Activated T-cell treated with anti-CD3 and anti-CD28 coated beads, Interleukin-2, amount 50 U/mL, for 1 hour (primary cell): Measurements from ENCODE around the gene USF2.
A peak's percentile ranks its signal among the peaks of the same experiment; 100 is the strongest.

ENCODE experiments used
- DNase-seq: peaks from one replicate; pipeline ENCODE4 v3.0.0-alpha.2; 2020

USF2 gene

DNA sequence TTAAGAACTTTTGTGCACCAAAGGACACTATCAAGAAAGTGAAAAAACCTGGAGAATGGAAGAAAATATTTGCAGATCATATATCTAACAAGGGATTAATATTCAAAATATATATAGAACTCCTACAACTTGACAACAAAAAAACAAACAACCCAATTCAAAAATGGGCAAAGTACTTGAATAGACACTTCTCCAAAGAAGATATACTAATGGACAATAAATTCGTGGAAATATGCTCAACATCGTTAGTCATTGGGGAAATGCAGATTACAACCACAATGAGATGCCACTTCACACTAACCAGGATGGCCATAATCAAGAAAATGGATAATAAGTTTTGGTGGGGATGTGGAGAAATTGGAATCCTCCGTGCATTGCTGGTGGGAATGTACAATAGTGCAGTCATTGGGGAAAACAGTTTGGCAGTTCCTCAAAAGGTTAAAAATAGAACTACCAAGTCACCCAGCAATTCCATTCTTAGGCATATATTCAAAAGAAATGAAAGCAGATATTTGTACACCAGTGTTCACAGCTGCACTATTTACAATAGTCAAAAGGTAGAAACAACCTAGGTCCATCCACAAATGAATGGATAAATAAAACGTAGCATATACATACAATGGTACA is 22.2 kb upstream of the USF2 start:
- no peak for DNase-seq

DNA sequence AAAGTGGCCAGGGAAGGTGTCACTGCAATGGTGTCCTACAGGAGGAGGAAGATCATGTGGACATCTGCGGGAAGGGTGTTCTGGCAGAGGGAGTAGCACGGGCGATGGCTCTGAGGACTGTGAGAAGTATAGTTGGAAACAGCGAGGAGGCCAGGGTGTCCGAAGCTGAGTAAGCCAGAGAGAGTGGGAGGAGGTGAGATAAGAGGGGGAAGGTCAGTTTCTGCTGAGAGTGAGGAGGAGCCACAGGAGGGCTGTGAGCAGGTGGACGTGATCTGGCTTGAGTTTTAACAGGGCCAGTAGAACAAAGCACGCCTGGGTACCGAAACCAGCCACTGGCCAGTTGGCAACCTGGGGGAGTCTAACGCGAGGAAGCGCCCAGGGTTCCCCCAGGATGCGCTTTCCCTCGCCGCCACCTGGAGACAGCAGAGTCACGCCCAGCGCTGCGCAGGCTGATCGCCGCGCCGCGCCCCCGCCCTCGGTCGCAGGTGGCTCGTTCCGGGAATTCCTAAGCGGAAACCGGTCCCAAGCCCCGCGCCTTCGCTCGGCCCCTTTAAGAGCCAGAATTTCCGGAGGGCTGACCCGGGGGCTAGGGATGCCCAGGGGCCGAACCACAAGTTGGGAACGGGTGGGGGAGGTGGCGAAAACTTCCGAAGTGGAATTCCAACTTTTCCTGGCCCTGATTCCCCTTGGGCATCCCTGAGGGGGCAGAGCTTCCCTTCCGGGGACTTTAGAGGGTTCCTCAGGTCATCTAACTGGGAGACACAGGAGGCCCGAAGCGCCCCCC is 21.0 kb upstream of the USF2 start:
- DNase-seq, result peak; percentile 74

DNA sequence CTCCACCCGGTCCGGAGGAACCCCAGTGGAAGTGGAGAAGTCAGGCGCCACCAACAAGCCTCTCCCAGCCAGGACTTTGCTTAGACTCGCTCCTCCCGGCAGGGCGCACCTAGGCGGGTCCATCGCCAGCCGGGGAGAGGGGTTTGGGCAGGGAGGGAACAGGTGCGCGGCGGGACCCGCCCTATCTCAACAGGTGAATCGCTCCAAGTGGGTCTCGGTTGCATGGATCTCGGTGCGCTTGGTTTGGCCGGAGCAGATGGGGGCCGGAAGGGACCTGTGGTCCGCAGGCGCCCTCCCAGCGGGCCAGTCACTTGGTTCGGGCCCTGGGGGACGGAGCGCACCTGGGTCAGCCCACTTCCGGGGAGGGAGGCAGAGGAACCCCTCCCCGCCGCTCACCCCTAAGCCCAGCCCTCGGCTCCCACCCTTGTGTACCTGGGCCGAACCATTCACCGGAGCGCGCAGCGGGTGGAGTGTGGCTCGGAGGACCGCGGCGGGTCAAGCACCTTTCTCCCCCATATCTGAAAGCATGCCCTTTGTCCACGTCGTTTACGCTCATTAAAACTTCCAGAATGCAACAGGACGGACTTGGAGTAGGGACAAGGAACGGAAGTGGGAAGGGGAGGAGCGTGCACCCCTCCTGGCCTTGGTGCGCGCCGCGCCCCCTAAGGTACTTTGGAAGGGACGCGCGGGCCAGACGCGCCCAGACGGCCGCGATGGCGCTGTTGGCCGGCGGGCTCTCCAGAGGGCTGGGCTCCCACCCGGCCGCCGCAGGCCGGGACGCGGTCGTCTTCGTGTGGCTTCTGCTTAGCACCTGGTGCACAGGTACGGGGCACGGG is 20.2 kb upstream of the USF2 start, which contains the start of gene LSR:
TSS of gene LSR (plus strand) at position 693 of the 836 bp plus-strand sequence. CDS start at position 714, 21 bp downstream.
- DNase-seq, result peak; percentile 81

DNA sequence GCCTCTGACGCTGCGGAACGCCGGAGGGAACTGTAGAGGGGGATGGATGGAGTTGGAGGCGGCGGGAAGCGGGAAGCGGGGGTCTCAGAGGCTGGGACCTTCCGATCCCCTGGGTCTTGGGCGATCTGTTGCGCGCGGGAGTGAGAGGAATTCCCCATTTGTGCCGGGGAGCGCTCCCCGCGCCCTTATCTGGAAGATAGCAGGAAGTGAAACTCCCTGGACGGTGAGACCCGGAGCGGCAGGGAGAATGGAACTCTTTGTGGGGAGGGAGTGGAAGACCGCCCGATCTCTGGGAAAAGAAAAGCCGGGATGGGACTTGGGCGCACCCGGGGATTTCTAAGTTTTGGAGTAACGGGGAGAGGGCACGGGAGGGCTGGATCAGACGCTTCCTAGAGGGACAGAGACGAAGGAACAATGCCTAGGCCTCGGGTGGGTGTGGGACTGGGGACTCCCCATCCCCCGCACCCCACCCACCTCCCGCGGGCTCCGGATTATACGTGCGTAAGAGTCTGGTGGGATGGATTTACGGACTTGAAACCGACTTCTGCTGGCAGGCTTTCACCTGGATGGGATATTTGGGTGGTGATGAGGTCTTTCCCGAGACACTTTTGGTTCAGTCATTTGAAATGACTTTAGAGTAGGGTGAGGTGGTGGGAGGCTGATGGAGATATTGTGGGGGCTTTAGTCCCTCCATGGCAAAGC is 19.5 kb upstream of the USF2 start:
- peak; percentile 25 for DNase-seq

DNA sequence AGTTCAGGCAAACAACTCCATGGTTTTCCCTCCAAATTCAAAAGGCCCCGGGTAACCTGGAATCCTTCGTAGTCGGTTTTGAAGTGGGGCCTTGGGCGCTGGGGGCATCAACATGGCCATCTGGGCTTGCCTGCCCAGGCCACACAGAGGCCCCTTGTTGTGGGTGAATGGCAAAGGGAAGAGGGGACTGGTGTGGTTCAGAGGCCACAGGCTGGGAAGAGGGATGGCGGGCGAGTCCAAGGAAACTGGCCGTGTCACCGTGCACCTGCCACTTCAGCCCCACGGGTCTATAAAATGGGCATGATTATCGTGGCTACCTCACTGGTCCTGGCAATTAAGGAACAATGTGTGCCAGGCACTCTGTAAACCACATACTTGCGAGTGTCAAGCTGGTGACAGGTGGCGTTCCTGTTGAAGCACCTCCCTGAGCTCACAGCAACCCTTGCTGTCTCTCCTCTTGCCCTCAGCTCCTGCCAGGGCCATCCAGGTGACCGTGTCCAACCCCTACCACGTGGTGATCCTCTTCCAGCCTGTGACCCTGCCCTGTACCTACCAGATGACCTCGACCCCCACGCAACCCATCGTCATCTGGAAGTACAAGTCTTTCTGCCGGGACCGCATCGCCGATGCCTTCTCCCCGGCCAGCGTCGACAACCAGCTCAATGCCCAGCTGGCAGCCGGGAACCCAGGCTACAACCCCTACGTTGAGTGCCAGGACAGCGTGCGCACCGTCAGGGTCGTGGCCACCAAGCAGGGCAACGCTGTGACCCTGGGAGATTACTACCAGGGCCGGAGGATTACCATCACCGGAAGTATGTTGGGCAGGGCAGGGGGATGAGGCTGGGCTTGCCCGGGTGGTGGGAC is 18.7 kb upstream of the USF2 start:
- DNase-seq, result peak; percentile 19

DNA sequence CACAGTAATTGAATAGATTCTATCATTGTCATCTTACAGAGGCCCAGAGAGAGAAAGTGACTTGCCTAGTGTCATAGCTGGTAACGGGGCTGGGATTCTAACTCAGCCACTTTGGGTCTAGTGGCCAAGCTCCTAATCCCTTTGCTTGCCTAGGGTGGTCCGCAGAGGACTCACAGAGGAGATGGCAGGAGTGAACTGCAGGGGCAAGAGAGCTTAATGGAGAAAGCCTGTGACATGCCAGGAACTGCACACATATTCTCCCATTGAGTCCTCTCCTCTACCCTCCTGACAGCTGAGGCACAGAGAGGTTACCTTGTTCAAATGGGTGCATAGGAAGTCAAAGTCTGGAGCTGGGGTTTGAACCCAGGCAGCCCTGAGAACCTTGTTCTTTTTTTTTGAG is 17.3 kb upstream of the USF2 start:
- peak; percentile 16 for DNase-seq

DNA sequence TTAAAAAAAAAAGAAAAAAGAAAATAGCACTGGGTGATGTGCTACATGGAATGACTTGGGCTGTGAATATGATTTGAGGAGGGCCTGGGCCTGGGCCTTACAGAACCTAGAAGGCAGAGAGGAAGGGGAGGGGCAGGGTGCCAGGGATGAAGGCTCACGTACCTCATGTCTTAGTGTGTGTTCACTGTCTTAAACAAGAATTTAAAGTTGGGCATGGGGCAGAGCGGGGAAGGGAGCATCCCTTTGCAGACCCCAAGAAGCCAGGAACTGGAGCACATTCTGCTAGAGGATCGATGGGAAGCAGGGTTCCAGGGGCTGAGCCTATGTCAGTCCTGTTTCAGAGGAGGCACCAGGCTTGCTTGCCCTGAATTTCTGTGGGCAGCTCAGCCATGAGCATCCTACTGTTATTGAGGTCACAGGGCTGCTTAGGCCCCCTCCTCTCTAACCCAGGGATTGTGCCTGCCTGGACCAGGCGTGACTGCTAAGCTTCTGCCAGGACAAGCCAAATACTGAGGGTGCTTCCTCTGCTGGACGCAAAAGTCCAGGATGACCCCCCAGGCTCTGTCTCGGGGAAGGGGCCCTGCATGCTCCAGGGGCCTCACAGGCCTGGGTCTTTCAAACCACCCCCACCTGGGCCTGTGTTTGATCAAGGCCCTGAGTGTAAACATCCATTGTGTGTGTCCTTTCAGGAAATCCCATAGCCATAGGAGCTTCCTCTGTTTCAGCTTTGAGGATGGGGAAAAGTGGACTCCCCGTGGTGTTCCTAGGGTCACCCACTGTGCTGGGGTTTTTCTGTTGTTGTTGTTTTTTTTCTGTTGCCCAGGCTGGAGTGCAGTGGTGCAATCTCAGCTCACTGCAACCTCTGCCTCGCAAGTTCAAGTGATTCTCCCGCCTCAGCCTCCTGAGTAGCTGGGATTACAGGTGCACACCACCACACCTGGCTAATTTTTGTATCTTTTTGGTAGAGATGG is 15.2 kb upstream of the USF2 start:
- DNase-seq, result peak; percentile 8

DNA sequence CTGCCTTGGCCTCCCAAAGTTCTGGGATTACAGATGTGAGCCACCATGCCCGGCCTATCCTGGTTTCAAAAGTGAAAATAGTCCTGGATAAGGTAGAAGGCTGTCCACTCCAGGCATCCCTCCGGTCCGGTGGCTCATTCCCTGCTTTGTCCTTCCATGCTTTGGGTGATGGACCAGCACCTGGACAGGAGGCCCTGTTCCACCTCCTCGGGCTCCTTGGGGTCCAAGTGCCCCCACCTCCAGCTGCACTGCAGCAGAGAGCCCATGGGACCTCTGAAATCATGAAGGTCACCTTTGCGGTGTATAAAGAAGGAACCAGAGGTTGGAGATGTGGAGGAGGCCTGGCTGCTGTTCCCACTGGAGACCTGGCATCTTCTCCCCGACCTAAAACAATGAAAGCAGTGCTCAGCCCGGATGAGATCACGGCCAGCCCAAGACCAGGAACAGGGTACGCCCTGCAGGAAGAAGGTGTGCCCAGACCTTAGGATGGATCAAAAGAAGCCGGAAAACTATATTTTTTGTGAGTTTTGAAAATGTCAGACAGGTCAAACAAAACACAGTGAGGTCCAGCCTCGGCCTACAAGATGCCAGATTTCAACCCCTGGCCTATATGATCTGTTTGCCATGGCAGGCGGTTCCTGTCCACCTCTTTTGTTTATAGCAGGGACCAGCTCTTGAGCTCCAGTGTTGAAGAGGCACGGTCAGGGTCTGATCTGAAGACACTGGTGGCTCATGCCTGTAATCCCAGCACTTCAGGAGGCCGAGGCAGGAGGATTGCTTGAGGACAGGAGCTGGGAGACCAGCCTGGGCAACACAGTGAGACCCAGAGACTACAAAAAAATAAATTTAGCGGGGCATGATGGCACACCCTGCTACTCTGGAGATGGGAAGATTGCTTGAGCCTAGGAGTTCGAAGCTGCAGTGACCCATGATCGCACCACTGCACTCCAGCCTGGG is 14.1 kb upstream of the USF2 start:
- peak; percentile 13 for DNase-seq

DNA sequence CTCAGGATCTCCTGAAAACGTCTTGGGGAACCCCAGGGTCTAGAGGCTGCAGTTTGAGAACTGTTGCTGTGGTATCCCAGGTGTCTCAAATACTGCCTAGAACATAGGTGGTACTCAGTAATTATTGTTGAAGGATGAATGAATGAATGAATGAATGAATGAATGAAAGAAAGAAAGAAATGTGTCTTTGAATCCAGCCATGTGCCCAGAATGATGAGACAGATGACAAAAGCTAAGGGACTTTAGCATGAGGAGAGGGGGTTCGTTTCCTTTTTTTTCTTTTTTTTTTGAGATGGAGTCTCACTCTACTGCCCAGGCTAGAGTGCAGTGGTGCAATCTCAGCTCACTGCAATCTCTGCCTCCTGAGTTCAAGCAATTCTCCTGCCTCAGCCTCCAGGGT is 12.2 kb upstream of the USF2 start:
- no peak for DNase-seq

DNA sequence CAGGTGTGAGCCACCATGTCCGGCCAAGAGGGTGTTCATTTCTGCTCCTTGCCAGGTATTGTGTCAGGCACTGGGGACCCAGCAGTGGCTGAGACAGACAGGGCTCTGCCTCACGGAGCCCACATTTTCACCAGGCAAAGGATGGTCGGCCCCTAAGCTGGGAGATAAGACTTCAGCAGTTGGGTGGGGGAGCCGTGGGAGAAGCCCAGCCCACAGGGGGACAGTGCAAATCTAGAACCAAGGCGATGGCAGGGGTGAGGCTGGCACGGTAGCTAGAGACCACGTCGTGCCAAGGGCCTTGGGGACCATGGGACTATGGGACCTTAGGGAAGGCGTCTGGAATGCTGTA is 11.7 kb upstream of the USF2 start:
- peak; percentile 16 for DNase-seq

DNA sequence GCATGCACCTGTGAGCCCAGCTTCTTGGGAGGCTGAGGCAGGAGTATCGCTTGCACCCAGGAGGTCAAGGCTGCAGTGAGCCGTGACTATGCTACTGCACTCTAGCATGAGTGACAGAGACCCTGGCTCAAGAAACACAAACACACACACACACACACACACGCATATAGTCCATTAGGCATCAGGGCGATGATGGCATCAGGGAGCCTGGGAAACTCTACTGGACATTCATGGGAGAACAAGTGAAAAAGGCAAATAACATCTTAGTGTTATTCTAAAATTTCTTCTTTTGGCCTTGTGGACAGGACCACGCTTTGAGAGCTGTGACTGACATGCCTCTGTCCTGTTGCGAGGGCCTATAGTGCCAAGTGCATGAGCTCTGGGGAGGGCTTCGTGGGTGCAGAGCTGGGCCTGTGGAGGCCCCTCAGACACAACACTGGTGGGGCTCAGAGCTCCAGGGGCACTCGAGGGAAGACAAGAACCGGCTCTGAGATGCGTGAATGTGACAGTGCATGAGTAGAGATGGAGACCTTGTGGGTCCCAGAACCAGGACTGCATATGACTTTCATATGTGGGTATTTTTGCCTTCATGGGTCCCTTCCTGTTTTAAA is 8.0 kb upstream of the USF2 start:
- peak; percentile 17 for DNase-seq

DNA sequence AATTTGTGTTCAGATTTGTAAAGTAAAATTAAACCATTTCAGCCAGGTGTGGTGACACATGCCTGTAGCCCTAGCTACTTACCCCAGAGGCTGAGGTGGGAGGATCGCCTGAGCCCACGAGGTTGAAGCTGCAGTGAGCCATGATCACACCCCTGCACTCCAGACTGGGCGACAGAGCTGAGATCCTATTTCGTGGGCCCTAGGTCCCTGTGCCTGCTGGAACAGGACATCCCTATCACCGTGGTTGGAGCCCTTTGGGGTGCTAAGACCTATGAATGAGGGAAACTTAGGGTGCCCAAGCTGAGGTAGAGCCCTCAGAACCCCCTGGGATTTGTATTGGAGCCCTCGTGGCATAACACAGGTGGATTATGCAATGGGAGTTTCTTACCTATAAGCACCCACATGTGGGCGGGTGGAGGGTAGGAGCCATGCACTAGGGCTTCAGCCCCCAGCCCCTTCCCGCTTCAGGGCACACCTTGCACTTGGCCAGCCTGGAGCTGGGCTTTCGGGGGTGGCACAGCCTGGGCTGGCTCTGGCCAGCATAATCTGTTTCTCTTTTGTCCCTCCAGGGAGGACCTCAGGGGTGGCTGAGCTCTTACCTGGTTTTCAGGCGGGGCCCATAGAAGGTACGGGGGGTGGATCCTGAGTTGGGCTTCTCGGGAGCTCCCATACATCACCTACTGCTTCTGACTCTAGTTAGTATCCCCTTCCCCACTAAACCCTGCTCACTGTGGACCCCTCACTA is 7.2 kb upstream of the USF2 start:
- peak; percentile 18 for DNase-seq

DNA sequence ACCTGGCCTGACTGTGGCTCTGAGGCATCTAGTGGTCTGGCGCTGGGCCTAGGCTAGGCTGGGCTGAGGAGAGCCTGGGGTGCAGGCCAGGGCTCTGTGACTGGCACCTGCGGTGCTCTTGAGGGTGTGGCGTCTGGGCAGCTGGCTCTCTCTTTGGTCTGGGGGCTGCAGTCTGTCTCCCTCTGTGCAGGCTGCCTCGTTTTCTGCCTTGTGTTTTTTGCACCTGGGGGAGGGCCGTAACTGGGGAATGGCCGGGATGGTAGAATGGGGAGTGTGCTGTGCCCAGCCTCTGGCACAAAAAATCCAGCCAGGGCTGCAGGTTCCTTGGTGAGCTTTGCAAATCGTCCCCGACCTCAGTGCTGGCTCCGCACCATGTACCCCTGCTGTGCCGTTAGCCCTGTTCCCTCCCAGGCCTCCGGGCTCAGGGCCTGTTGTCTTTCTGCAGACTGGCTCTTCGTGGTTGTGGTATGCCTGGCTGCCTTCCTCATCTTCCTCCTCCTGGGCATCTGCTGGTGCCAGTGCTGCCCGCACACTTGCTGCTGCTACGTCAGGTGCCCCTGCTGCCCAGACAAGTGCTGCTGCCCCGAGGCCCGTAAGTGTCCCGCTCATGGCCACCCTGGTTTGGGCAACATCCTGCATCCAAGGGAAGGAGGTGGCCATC is 6.5 kb upstream of the USF2 start:
- DNase-seq, result peak; percentile 16

DNA sequence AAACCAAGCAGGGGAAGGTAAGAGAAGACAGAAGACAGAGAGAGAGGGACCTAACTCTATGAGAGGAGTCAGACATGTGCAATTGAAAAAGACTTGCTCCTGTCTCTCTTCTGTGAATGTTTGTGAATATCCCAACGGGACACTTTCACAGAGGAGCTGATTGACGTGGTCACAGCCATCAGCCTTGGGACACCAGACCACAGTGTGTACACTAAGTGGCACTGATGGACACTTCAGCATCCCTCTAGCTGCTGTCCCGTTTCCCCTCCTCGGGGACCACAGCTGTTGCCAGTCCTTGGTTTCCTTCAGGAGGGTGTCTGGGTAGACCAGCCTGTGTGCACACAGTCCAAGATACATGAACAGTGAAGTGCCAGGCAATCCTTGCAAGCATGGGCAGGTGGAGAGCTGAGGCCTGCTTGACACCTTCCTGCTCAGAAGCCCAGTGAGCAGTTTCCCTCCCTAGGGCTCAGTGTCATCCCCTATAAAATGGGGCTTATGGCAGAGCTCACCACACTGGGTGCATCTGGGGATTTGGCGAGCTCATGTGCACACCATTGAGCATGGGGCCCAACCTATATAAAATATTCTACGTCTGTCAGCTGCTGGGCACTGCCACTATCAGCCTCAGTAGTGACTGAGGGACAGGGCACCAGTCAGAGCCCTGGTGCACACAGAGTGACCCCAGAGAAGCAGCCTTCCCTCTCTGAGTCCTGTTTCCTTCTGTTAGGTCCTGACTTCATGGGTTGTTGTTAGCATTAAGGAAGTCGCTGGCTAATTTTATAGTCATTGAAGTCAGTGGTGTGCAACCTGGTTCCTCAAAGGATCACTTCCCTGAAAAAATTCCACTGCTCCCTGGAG is 4.3 kb upstream of the USF2 start:
- peak; percentile 22 for DNase-seq

DNA sequence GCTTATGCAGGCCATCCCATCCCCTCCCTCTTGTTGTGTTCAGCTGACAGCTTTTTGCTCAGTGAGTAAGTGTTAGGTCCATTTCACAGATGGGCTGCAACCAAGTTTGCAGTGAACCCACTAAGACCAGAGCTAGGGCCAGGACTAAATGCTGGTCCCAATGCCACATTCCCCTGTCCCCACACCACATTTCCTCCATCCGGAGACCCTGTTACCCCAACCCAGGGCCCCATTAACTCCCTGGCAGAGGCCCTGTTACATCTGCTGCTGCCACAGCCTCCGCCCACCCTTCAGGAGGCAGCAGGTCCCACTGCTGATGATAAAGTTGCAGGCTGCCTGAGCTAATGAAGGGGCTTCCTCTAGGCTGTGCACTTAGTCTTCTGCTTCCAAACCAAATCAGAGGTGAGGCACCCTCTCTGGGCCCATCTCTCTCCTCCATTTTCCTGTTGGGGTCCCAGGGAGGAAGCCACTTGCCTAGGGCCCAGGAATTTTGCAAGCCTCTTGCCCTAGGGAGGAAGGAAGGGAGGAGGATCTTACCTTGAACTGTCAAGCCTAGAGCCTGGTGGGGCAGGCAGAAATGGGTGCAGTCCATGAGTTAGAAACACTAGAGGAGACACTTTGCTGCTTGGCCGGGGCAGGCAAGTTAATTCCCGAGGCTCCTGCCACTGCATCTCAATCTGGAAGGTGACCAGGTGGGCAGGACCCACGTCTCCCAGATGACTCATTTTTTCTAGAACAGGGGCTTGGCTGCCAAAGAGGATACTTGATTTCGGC is 3.4 kb upstream of the USF2 start:
- peak; percentile 23 for DNase-seq
